Dendritic cell treated with granulocyte-macrophage colony-stimulating factor and Interleukin-4, amounts not matched to agents 40 ng/mL and 50 ng/mL, for 4 days (primary cell): Measurements from ENCODE around the gene PALM.
A peak's percentile ranks its signal among the peaks of the same experiment; 100 is the strongest.

ENCODE experiments used
- H3K27ac Mint-ChIP-seq: one replicate; pipeline ENCODE4 v1.8.0; 2022; ENCODE audit warnings: mild to moderate bottlenecking, mixed read lengths
- H3K27me3 Mint-ChIP-seq: one replicate; pipeline ENCODE4 v1.8.0; 2022; ENCODE audit warnings: mild to moderate bottlenecking, mixed read lengths
- H3K36me3 Mint-ChIP-seq: one replicate; pipeline ENCODE4 v1.8.0; 2022; ENCODE audit warnings: low read depth, mixed read lengths
- H3K4me1 Mint-ChIP-seq: one replicate; pipeline ENCODE4 v1.8.0; 2022; ENCODE audit warnings: low read depth, mixed read lengths
- H3K4me3 Mint-ChIP-seq: one replicate; pipeline ENCODE4 v1.8.0; 2022; ENCODE audit warnings: mild to moderate bottlenecking, moderate library complexity, mixed read lengths
- H3K9me3 Mint-ChIP-seq: one replicate; pipeline ENCODE4 v1.8.0; 2022; ENCODE audit warnings: mixed read lengths
- intact Hi-C: fragments of 100-400 bp; cut with micrococcal nuclease; formaldehyde crosslinking; loops from one replicate; pipeline ENCODE4 v1.15.0; 2022

PALM gene

DNA sequence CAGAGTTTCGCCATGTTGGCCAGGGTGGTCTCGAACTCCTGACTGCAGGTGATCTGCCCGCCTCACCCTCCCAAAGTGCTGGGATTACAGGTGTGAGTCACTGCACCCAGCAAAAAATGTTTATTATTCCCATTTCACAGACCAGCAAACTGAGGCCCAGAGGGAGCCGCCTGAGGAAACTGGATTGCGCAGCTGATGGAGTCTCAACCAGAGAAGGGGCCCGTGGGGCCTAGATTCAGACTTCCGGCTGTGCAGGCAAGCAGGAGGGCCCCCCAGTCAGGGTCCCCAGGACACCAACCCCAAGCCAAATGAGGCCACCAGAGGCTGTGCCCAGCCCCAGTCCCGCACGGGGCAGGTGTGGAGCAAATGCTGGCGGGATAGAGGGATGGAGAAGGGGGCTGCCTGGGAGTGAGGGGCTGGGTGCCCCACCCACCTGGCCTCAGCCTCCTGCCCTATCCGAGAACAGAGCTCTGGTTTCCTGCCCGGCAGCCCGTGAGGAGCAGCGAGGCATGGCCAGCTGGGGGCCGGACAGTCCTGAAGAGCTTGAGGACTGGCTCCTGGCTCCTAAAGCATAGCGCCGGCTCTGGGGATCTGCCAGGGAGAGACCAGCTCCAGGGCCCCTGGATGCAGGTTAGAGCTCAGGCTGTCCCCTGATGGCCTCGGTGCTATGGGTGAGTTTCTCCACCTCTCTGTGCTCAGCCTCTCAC, 64.1 kb downstream of the PALM start:
- Mint-ChIP-seq H3K36me3 (no peaks in the 10 kb centered on the region), H3K4me3 (no peak overlapping the region), H3K27me3 (peaks cover 17% of the 10 kb centered on the region), H3K27ac (no peak overlapping the region), H3K9me3 (no peaks in the 10 kb centered on the region), H3K4me1 (peaks cover 5% of the 10 kb centered on the region)
- intact Hi-C loops, result no loop called here

DNA sequence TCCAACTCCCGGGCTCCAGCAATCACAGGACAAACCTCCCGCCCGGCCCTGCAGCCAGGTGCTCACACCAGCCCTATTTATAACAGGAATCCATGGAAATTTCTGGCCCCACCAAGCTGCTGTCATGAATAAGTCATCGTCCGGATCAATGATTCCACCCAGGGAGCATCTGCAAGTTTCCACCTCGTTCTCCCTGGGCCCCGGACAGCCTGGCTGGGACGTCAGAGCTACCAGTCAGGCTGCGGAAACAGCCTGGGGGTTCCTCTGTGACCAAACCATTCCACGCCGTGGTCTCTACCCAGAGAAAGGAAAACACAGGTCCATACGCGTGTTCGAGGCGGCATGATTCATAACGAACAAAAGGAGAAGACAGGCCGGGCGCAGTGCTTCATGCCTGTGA, 67.8 kb downstream of the PALM start:
- Mint-ChIP-seq H3K36me3 (no peaks in the 10 kb centered on the region), H3K4me3 (no peak overlapping the region), H3K27ac (no peak overlapping the region), H3K27me3 (peaks cover 34% of the 10 kb centered on the region), H3K4me1 (no peaks in the 10 kb centered on the region), H3K9me3 (no peaks in the 10 kb centered on the region)
- intact Hi-C loops, result no loop called here

DNA sequence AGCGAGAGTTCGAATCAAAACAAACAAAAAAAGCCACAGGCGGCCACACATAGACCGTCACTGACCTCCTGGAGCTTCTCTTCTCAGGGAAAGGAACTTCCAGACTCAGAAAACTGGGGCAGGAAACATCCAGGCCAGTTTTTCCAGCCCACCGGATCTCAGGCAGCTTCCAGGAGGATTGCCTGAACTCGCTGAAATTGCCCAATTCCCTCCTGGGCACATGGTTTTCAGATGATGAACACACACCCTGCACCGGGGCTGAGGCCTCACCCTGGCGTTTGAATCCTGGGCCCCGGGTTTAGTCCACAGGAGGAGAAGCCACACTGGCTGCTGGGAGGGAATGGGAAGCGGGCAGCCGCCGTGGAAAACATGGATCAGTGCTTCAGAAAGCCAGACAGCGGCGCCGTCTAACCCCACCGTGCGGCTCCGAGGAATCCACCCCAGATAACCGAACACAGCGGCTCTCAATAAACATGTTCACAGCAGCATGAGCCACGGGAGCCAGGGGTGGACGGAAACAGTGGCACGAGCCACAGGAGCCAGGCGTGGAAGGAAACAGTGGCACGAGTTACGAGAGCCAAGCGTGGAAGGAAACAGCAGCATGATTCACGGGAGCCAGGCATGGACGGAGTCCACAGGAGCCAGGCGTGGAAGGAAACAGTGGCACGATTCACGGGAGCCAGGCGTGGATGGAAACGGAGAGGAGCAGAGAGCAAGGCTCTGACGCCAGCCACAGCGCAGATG, 70.3 kb downstream of the PALM start:
- Mint-ChIP-seq H3K36me3 (no peaks in the 10 kb centered on the region), H3K9me3 (no peaks in the 10 kb centered on the region), H3K27me3 (peaks cover 47% of the 10 kb centered on the region), H3K27ac (no peak overlapping the region), H3K4me3 (no peak overlapping the region), H3K4me1 (no peaks in the 10 kb centered on the region)
- intact Hi-C loops, result no loop called here

DNA sequence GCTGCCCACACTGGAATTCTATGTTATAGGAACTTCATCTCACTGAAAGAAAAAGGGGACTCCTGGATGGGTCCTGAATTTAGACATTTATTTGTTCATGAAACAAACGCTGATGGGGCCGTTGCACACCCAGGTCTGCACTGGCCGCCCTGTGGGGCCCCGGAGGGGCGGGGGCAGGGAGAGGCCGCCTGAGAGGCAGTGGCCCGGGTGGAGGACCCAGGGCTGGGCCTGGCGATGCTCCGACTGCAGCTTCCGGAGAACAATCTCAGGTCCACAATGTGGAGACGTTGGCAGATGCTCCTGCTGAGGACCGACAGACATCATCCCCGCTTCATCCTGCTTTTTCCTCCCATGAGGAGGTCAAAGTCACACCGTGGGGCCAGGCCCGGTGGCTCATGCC, 72.2 kb downstream of the PALM start:
- Mint-ChIP-seq H3K27ac (no peak overlapping the region), H3K36me3 (no peaks in the 10 kb centered on the region), H3K4me1 (no peaks in the 10 kb centered on the region), H3K9me3 (no peaks in the 10 kb centered on the region), H3K4me3 (no peak overlapping the region), H3K27me3 (peaks cover 51% of the 10 kb centered on the region)
- intact Hi-C loops, result no loop called here

DNA sequence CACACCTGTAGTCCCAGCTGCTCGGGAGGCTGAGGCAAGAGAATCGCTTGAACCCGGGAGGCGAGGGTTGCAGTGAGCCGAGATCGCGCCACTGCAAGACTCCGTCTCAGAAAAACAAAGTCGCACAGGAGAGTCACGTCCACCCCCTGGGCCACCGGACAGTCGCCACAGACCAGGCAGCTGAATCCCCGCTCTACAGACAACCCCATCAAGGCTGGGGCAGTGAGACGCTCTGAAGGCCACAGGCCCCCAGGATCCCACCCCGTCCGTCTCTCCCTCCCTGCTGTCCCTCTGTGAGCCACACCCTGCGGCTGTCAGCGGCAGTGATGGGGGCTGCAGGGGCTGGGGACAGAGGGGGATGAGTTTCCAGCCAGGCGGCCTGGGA, 73.1 kb downstream of the PALM start:
- no peak overlapping the region for H3K27ac Mint-ChIP-seq

DNA sequence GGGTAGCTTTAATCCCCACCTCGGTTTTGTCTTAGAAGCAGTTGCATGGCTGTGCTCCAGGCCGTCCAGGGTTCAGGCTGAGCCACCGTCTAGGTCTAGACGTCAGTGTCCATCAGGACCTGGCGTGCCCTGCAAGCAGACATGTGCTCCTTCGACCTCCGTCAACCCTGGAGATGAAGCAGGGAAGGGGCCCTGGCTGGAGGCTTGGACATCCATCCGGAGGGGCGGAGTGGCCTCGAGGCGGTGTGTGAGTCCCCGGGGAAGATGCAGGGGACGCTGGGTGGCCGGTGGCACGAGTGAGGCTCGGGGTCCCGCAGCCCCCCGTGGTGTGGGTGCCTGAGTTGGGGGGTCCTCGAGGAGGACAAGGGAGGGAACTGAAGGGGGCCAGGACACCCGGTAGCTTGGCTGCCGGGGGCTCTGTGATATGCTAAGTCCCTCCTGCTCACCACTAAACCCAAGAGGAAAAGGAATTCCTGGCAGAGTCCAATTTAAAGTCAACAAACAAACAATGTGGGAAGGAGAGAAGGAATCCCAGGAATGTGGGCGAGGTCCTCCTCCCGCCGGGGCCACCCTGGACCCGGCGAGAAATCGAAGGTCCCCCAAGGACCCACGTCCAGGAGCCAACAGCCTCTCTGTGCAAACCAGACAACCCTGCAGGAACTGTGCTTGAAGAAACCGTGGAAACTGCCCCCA, 73.6 kb downstream of the PALM start:
- no peak overlapping the region for H3K27ac Mint-ChIP-seq
- H3K4me3 Mint-ChIP-seq, result no peak overlapping the region
- H3K27me3 Mint-ChIP-seq, result peaks cover 46% of the 10 kb centered on the region
- H3K9me3 Mint-ChIP-seq, result no peaks in the 10 kb centered on the region
- H3K36me3 Mint-ChIP-seq, result no peaks in the 10 kb centered on the region
- no peaks in the 10 kb centered on the region for H3K4me1 Mint-ChIP-seq
- intact Hi-C loops, result no loop called here

More for the DNA sequence above, 73.1 kb downstream of the PALM start:
- no peaks in the 10 kb centered on the region for H3K4me1 Mint-ChIP-seq
- no peak overlapping the region for H3K4me3 Mint-ChIP-seq
- no peaks in the 10 kb centered on the region for H3K36me3 Mint-ChIP-seq
- intact Hi-C loops, result no loop called here
- H3K27me3 Mint-ChIP-seq, result peaks cover 46% of the 10 kb centered on the region
- no peaks in the 10 kb centered on the region for H3K9me3 Mint-ChIP-seq

DNA sequence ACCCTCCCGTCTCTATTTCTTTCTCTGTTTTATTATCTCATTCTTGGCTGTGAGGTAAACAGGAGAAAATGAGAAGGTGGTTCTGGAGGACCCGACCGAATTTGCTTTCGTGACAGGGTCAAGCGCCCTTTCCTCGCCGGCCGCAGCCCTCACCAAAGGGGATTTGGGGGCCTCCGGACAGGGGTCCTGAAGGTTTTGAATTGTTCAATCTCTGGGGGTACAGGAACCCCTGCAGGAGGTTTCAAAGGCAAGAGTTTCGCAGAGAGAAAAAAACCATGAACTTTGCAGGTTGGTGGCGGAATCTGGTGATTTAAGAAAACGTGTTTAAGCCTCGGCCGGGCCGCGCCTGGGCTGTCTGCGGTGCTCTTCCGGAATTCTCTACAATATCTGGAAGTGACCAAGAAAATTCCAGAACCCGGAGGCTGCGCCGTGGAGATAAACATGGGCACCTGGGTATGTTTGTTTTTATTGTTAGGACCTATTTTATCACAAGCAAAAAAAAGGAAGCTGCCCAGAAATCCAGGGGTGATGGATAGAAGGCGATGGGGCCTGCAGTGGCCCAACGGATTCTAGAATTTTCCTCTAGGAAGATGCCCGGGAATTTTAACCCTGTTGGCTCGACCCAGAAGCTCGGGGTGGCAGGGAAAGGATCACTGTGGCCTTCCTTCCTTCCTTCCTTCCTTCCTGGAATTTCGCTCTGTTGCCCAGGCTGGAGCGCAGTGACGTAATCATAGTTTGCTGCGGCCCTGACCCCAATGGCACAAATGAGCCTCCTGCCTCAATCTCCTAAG, 74.3 kb downstream of the PALM start:
- no peaks in the 10 kb centered on the region for H3K4me1 Mint-ChIP-seq
- H3K4me3 Mint-ChIP-seq, result no peak overlapping the region
- H3K9me3 Mint-ChIP-seq, result no peaks in the 10 kb centered on the region
- peaks cover 44% of the 10 kb centered on the region for H3K27me3 Mint-ChIP-seq
- intact Hi-C loops, result no loop called here
- H3K27ac Mint-ChIP-seq, result no peak overlapping the region
- no peaks in the 10 kb centered on the region for H3K36me3 Mint-ChIP-seq

DNA sequence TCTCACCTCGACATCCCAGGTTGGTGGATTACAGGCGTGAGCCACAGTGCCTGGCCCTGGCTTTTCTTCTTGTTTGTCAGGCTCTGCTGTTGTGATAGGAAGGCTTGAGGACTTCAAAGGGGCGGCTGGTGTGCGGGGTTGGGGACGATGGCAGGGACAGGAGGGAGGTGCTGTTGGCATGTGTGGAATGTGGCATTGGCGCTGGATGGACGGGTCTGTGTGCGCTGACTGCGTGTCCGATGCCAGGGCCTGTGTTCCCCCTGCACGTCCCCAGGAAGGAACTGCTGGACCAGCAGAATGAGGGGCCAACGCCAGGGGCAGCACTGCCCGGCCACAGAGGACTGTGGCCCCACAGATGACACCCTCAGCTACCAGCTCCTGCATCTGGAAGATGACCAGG, 75.8 kb downstream of the PALM start:
- Mint-ChIP-seq H3K9me3 (no peaks in the 10 kb centered on the region), H3K27ac (no peak overlapping the region), H3K4me1 (peaks cover 9% of the 10 kb centered on the region)

DNA sequence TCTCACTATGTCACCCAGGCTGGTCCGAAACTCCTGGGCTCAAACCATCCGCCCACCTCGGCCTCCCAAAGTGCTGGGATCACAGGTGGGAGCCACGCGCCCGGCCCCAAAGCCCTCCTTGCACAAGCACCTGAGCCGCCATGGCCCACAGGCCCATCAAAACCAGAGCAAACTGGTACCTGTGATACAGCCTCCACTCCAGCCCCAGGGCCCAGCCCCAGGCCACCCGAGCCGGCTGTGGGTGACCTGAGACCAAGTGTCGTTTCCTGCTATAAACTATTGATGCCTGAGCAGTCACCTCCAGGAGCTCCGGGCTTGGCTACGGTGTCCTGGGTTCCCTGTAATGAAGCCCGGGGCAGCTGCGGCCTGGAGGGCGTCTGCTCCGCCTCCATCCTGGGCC, 78.8 kb downstream of the PALM start:
- H3K27me3 Mint-ChIP-seq, result peaks cover 23% of the 10 kb centered on the region
- intact Hi-C loops, result no loop called here
- no peaks in the 10 kb centered on the region for H3K9me3 Mint-ChIP-seq
- peaks cover 14% of the 10 kb centered on the region for H3K4me1 Mint-ChIP-seq
- no peaks in the 10 kb centered on the region for H3K36me3 Mint-ChIP-seq
- H3K27ac Mint-ChIP-seq, result no peak overlapping the region
- no peak overlapping the region for H3K4me3 Mint-ChIP-seq

More for the DNA sequence above, 75.8 kb downstream of the PALM start:
- intact Hi-C loops, result no loop called here
- Mint-ChIP-seq H3K27me3 (peaks cover 43% of the 10 kb centered on the region), H3K4me3 (no peak overlapping the region), H3K36me3 (no peaks in the 10 kb centered on the region)

DNA sequence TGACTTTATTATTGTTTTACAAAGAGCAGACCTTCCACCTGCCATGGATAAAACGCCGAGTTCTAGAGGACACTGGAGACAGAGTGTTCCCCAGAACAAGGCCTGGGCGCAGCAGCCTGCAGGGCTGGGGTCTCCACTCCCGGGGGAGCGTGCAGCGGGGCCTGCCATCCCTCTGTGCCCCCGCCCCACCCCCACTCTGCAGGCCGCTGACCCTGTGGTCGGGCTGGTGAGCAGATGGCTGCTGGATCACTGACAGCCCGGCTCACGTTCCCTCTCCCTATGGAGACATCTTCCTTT, 79.9 kb downstream of the PALM start:
- Mint-ChIP-seq H3K9me3 (no peaks in the 10 kb centered on the region), H3K4me3 (no peak overlapping the region), H3K36me3 (no peaks in the 10 kb centered on the region), H3K27me3 (peaks cover 14% of the 10 kb centered on the region), H3K27ac (peak overlapping the region; percentile 80), H3K4me1 (peaks cover 14% of the 10 kb centered on the region)
- intact Hi-C loops, result no loop called here

DNA sequence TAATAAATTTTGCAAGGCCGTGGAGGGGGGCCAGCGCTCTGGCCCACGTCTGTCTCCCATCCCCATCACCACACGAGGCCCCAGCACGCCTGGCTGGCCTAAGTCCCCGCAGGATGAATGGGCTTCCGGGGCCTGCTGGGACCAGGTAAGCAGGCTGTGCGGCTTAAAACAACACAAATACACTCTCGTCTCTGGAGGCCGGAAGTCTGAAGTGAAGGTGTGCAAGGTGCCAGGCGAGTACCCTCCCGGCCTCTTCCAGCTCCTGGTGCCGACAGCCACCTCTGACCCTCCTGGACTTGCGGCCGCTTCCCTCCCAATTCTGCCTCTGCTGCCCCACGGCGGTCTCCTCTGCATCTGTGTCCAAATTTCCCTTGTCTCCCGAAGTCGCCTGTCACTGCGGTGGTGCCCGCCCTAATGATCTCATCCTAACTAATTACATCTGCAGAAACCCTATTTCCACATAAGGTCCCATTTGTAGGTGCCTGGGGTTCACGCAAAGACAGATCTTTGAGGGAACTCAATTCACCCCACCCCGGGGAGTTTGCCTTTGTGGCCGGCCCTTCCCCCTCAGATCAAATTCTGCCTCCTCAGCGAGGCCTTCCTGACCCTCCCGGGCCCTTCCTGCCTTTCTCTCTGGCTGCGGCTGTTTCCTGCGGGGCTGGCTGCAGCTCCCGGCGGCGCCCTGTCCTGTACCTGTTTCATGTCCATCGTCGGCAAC, 80.4 kb downstream of the PALM start:
- intact Hi-C loops, result no loop called here
- Mint-ChIP-seq H3K9me3 (no peaks in the 10 kb centered on the region), H3K27me3 (peaks cover 14% of the 10 kb centered on the region), H3K4me1 (peaks cover 14% of the 10 kb centered on the region), H3K4me3 (peak overlapping the region; percentile 44), H3K27ac (peak overlapping the region; percentile 80), H3K36me3 (no peaks in the 10 kb centered on the region)

DNA sequence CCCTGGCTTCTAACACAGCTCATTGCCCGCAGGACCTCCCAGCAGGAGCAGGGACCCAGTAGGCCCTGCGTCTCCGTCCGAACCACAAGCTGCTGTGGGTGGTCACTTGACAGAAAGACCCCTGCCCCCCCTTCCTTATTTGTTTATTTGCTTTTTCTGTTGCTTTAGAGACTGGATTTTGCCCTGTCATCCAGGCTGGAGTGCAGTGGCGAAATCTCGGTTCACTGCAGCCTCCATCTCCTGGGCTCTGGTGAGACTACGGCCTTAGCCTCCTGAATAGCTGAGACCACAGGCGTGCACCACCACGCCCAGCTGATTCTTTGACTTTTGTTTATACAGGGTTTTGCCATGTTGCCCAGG, 80.9 kb downstream of the PALM start:
- intact Hi-C loops, result no loop called here
- H3K27ac Mint-ChIP-seq, result peak overlapping the region; percentile 80
- peaks cover 11% of the 10 kb centered on the region for H3K27me3 Mint-ChIP-seq

DNA sequence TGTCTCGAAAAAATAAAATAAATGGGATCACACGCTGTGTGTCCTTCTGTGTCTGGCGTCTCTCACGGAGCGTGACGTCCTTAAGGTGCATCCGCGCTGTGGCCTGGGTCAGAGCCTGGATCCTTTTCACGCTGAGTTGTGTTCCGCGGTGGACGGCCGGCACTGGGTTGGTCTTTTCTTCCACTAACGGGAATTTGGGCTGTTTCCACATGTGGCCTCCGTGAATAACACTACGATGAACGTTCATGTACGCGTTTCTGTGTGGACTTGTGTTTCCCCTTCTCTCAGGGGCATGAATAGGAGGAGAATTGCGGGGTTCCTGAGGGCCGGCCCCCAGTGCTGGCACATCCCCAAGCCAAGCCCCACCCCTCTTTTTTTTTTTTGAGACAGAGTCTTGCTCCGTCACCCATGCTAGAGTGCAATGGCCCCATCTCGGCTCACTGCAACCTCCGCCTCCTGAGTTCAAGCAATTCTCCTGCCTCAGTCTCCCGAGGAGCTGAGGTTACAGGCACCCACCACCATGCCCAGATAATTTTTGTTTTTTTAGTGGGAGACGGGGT, 82.4 kb downstream of the PALM start:
- Mint-ChIP-seq H3K36me3 (no peaks in the 10 kb centered on the region), H3K9me3 (no peaks in the 10 kb centered on the region), H3K4me1 (peaks cover 14% of the 10 kb centered on the region), H3K27me3 (peaks cover 10% of the 10 kb centered on the region), H3K4me3 (no peak overlapping the region), H3K27ac (no peak overlapping the region)
- intact Hi-C loops, result no loop called here

More for the DNA sequence above, 80.9 kb downstream of the PALM start:
- H3K4me3 Mint-ChIP-seq, result peak overlapping the region; percentile 44
- H3K36me3 Mint-ChIP-seq, result no peaks in the 10 kb centered on the region
- peaks cover 14% of the 10 kb centered on the region for H3K4me1 Mint-ChIP-seq
- no peaks in the 10 kb centered on the region for H3K9me3 Mint-ChIP-seq
